ENCODE measurements around the gene FAM89B.

The FAM89B gene

GRCh38 chr11:65551572-65552387 is 20.6 kb upstream of the FAM89B start:
- Histone ChIP-seq H3K4me3 (no peak overlapping the region; a peak in 1 of 20 replicates), H4K20me1 (peaks cover 0 to 50% (median 13%) of the 10 kb centered on the region in 11 experiments; a peak in 13 of 22 replicates), H3K36me3 (peaks cover 7 to 55% (median 15%) of the 10 kb centered on the region in 11 experiments; a peak in 15 of 22 replicates), H3K4me2 (peak overlapping the region; percentile 61 to 100 (median 78)), H3K9me3 (replicated peaks in 1 of 11) (no peaks in the 10 kb centered on the region), H3K4me1 (peaks cover 78 to 93% (median 89%) of the 10 kb centered on the region in 10 experiments), H3K27me3 (no peaks in the 10 kb centered on the region), H3K9ac (peak overlapping the region in 5 of 11 experiments; percentile 17 to 64 (median 40); a peak in 5 of 22 replicates), H3K27ac (peak overlapping the region in 5 of 11 experiments; percentile 26 to 74 (median 60); a peak in 8 of 22 replicates)
- TF ChIP-seq Cebpa-rat (IDR thresholded peaks at IDR 0.05): no peak

GRCh38 chr11:65552388-65552951 is 19.9 kb upstream of the FAM89B start:
- Histone ChIP-seq H3K9ac (peak overlapping the region in 7 of 11 experiments; percentile 8 to 64 (median 22); a peak in 9 of 22 replicates), H3K27me3 (no peaks in the 10 kb centered on the region), H3K27ac (peak overlapping the region in 8 of 11 experiments; percentile 32 to 74 (median 46); a peak in 13 of 22 replicates), H3K9me3 (replicated peaks in 1 of 11) (no peaks in the 10 kb centered on the region), H3K4me3 (no peak overlapping the region), H3K36me3 (peaks cover 7 to 51% (median 15%) of the 10 kb centered on the region in 11 experiments; a peak in 15 of 22 replicates), H3K4me2 (peak overlapping the region; percentile 61 to 100 (median 78)), H3K4me1 (peaks cover 78 to 93% (median 89%) of the 10 kb centered on the region in 10 experiments), H4K20me1 (peaks cover 0 to 43% (median 13%) of the 10 kb centered on the region in 11 experiments; a peak in 13 of 22 replicates)
- TF ChIP-seq Cebpa-rat (IDR thresholded peaks at IDR 0.05): no peak

GRCh38 chr11:65553301-65554001 is 18.9 kb upstream of the FAM89B start:
- peak overlapping the region in 10 of 11 experiments; percentile 37 to 93 (median 86); a peak in 19 of 22 replicates for H3K27ac ChIP-seq
- H3K27me3 ChIP-seq: no peaks in the 10 kb centered on the region
- no peak for TF ChIP-seq Cebpa-rat (IDR thresholded peaks at IDR 0.05)
- peak overlapping the region; percentile 89 to 100 (median 99) for H3K4me2 ChIP-seq
- H3K36me3 ChIP-seq: peaks cover 7 to 43% (median 15%) of the 10 kb centered on the region in 11 experiments; a peak in 15 of 22 replicates
- H3K4me1 ChIP-seq: peaks cover 68 to 85% (median 79%) of the 10 kb centered on the region in 10 experiments
- no peaks in the 10 kb centered on the region for H3K9me3 ChIP-seq (replicated peaks in 1 of 11)
- H3K9ac ChIP-seq: peak overlapping the region; percentile 12 to 91 (median 86); a peak in 20 of 22 replicates
- H3K4me3 ChIP-seq: peak overlapping the region in 8 of 10 experiments; percentile 8 to 75 (median 53); a peak in 15 of 20 replicates
- peaks cover 0 to 33% (median 13%) of the 10 kb centered on the region in 11 experiments; a peak in 10 of 22 replicates for H4K20me1 ChIP-seq

- Histone ChIP-seq H3K27me3 (no peaks in the 10 kb centered on the region), H3K4me2 (peak overlapping the region; percentile 89 to 100 (median 99)), H3K9me3 (replicated peaks in 1 of 11) (no peaks in the 10 kb centered on the region), H3K27ac (peak overlapping the region in 10 of 11 experiments; percentile 37 to 93 (median 86); a peak in 19 of 22 replicates), H3K4me3 (peak overlapping the region in 8 of 10 experiments; percentile 8 to 75 (median 53); a peak in 16 of 20 replicates), H3K36me3 (peaks cover 7 to 35% (median 15%) of the 10 kb centered on the region in 11 experiments; a peak in 15 of 22 replicates), H3K9ac (peak overlapping the region; percentile 12 to 91 (median 86); a peak in 21 of 22 replicates), H3K4me1 (peaks cover 68 to 85% (median 79%) of the 10 kb centered on the region in 10 experiments), H4K20me1 (peaks cover 0 to 26% (median 13%) of the 10 kb centered on the region in 11 experiments; a peak in 10 of 22 replicates)
- TF ChIP-seq Cebpa-rat (IDR thresholded peaks at IDR 0.05): no peak
Observed at GRCh38 chr11:65554057-65554818, 18.1 kb upstream of the FAM89B start.

GRCh38 chr11:65554842-65555430 is 17.4 kb upstream of the FAM89B start:
- H3K9ac ChIP-seq: peak overlapping the region; percentile 12 to 91 (median 86); a peak in 21 of 22 replicates
- H3K4me2 ChIP-seq: peak overlapping the region; percentile 89 to 100 (median 99)
- peak overlapping the region in 9 of 11 experiments; percentile 71 to 93 (median 87); a peak in 19 of 22 replicates for H3K27ac ChIP-seq
- H4K20me1 ChIP-seq: peaks cover 0 to 26% (median 13%) of the 10 kb centered on the region in 11 experiments; a peak in 10 of 22 replicates
- H3K4me1 ChIP-seq: peaks cover 69 to 85% (median 79%) of the 10 kb centered on the region in 10 experiments
- peak overlapping the region in 7 of 10 experiments; percentile 39 to 75 (median 62); a peak in 12 of 20 replicates for H3K4me3 ChIP-seq
- no peak for TF ChIP-seq Cebpa-rat (IDR thresholded peaks at IDR 0.05)
- H3K9me3 ChIP-seq (replicated peaks in 1 of 11): no peaks in the 10 kb centered on the region
- H3K27me3 ChIP-seq: no peaks in the 10 kb centered on the region
- peaks cover 5 to 28% (median 15%) of the 10 kb centered on the region in 11 experiments; a peak in 15 of 22 replicates for H3K36me3 ChIP-seq

- peaks cover 77 to 90% (median 87%) of the 10 kb centered on the region in 10 experiments for H3K4me1 ChIP-seq
- peak overlapping the region in 7 of 10 experiments; percentile 22 to 75 (median 67); a peak in 10 of 20 replicates for H3K4me3 ChIP-seq
- H3K27ac ChIP-seq: peak overlapping the region in 9 of 11 experiments; percentile 77 to 93 (median 87); a peak in 19 of 22 replicates
- peak overlapping the region; percentile 12 to 91 (median 86); a peak in 20 of 22 replicates for H3K9ac ChIP-seq
- H3K9me3 ChIP-seq (replicated peaks in 1 of 11): no peaks in the 10 kb centered on the region
- peaks cover 4 to 20% (median 11%) of the 10 kb centered on the region in 11 experiments; a peak in 15 of 22 replicates for H3K36me3 ChIP-seq
- peak overlapping the region; percentile 89 to 100 (median 99) for H3K4me2 ChIP-seq
- H4K20me1 ChIP-seq: peaks cover 0 to 26% (median 13%) of the 10 kb centered on the region in 11 experiments; a peak in 10 of 22 replicates
- no peaks in the 10 kb centered on the region for H3K27me3 ChIP-seq
- TF ChIP-seq Cebpa-rat (IDR thresholded peaks at IDR 0.05): no peak
Observed at GRCh38 chr11:65555693-65556231, 16.6 kb upstream of the FAM89B start.
